Kidney epithelial cell (primary cell): ENCODE measurements around the gene TPH2. TPM values are rescaled to one million over a fixed set of nuclear protein-coding genes. Genes with fewer than 3 reads are reported as not detected.

ENCODE experiments used
- DNase-seq: peaks from one replicate; pipeline ENCODE4 v3.0.0-alpha.2; 2010; ENCODE audit warnings: low read depth
- H3K27me3 ChIP-seq: 2 replicates; pipeline ENCODE4 v1.6.0; 2011; ENCODE audit warnings: low read length; ENCODE audit not compliant: control insufficient read depth, insufficient read depth
- H3K36me3 ChIP-seq: 2 replicates; pipeline ENCODE4 v1.5.1; 2011; ENCODE audit warnings: low read length; ENCODE audit not compliant: control insufficient read depth, insufficient read depth
- H3K4me3 ChIP-seq: 2 replicates; pipeline ENCODE4 v1.5.1; 2011; ENCODE audit warnings: low read depth, mild to moderate bottlenecking, control low read depth, low read length
- total RNA-seq: library from RNA; depleted of rRNA; stranded (reverse); fragments of >200 nt; gene quantifications from 2 replicates; pipeline ENCODE4 v1.2.3, GENCODE V29; 2015
- TF ChIP-seq, protein P1 (sequence below): IDR thresholded peaks from 2 replicates; pipeline ENCODE4 v1.5.1; 2011; ENCODE audit warnings: mild to moderate bottlenecking, moderate library complexity, low read length, control low read depth, inconsistent platforms; ENCODE audit not compliant: insufficient read depth, poor library complexity, severe bottlenecking

The TPH2 gene
- total RNA-seq, 1 donor from 2014 or later, result not detected

DNA sequence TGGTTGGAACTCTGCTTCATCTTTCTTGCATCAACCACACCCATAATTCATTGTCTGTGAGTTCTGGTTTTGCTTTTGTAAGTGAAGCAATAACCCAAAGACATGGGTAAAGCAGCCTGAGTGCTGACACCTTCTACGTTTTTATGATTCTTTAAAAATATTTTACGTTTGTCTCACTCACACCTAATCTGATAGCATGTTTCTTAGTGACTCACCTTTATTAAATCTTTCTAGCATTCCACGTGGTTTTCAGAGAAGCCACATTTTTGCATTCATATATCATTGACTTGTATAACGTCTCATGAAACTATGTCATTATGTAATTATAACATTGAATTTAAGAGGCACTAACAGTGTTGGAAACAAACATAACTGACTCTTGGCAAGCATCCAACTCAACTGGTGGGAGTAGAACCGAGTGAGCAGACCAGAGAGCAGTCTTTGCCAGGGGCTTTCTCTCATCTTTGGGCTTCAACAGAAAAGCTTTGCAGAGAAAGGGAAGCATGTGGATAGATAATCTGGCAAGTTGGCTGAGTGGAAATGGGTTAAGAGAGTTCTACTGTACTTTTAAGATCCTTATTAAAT lies 118.8 kb downstream of the TPH2 start:
- no peaks in the 10 kb centered on the region for H3K36me3 ChIP-seq
- no peak overlapping the region for H3K4me3 ChIP-seq
- TF ChIP-seq, protein P1, sequence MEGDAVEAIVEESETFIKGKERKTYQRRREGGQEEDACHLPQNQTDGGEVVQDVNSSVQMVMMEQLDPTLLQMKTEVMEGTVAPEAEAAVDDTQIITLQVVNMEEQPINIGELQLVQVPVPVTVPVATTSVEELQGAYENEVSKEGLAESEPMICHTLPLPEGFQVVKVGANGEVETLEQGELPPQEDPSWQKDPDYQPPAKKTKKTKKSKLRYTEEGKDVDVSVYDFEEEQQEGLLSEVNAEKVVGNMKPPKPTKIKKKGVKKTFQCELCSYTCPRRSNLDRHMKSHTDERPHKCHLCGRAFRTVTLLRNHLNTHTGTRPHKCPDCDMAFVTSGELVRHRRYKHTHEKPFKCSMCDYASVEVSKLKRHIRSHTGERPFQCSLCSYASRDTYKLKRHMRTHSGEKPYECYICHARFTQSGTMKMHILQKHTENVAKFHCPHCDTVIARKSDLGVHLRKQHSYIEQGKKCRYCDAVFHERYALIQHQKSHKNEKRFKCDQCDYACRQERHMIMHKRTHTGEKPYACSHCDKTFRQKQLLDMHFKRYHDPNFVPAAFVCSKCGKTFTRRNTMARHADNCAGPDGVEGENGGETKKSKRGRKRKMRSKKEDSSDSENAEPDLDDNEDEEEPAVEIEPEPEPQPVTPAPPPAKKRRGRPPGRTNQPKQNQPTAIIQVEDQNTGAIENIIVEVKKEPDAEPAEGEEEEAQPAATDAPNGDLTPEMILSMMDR, result no peak
- DNase-seq, result no peak
- no peaks in the 10 kb centered on the region for H3K27me3 ChIP-seq

DNA sequence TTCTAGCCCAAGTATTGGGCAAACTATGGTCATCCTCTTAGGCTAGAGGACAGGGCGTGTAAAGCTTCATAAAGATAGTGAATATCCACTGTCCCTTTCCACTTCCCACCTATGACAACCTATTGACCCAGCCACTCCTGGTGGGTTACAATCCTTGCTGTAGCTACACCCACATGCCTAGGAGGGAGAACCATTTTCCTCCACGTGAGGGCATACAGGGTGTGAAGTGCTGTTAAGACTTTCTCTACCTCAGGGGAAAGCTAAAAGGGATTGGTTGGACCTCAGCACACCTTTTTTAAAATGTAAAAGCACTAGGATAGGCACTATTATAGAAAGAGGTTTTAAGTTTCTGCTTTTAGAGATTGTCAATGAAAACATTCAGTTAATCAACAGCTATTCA lies 124.4 kb downstream of the TPH2 start:
- Histone ChIP-seq H3K36me3 (no peaks in the 10 kb centered on the region), H3K27me3 (no peaks in the 10 kb centered on the region), H3K4me3 (no peak overlapping the region)
- TF ChIP-seq, protein P1, result no peak
- no peak for DNase-seq

DNA sequence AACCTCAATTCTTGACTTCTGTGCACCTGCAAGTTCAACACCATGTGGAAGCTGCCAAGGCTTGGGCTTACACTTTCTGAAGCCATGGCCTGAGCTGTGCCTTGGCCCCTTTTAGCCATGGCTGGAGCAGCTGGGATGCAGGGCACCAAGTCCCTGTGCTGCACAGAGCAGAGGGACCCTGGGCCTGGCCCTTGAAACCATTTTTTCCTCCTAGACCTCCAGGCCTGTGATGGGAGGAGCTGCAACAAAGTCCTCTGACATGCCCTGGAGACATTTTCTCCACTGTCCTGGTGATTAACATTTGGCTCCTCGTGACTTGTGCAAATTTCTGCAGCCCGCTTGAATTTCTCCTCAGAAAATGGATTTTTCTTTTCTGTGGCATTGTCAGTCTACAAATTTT lies 132.4 kb downstream of the TPH2 start:
- no peak for DNase-seq
- no peak overlapping the region for H3K4me3 ChIP-seq
- H3K27me3 ChIP-seq, result no peaks in the 10 kb centered on the region
- TF ChIP-seq, protein P1, result no peak
- H3K36me3 ChIP-seq, result no peaks in the 10 kb centered on the region

DNA sequence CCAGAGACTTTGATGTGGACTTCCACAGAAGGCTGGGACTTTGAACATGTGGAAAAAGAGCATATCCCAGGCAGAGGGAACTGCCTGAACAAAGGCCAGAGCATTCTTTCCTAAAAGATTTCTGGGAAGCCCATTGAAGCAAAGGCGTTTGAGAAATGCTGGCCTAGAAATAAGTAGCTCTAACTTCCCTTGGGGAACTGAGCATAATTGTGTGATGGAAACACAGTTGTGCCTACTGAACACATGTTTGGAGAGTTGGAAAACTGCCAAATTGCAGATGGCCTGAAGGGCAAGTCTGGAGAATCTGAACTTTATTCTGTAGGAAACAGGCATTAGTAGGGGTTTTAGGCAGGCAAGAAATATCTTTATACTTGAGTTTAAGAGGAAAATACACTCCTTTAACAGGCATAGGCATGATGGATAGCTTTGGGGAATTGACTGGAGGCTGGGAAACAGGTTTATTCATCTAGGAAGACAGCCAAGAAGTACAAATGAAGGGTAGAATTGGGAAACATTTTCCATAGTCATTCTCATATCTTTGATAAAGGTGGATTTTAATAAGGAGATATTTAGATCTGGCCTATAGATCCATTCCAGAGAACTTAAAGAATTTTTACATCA lies 134.1 kb downstream of the TPH2 start:
- Histone ChIP-seq H3K4me3 (no peak overlapping the region), H3K36me3 (no peaks in the 10 kb centered on the region), H3K27me3 (no peaks in the 10 kb centered on the region)
- TF ChIP-seq, protein P1, result no peak
- DNase-seq, result no peak

DNA sequence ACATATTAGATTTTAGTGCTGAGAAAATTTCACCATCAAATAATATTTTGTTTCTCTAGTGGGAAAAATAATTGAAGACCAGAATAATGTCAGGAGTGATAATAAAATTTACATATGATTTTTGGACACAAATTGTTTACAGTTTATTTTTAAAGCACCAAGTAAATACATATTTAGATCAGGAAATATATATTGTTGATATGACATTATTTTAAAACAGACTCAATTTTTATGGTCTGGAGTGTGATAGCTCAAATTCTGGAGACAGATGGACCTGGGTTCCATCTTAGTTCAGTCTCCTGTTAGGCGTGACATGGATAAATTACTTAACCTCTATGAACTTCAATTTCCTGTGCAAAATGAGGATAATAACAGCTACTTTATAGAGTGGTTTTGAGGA lies 135.4 kb downstream of the TPH2 start:
- Histone ChIP-seq H3K4me3 (no peak overlapping the region), H3K27me3 (no peaks in the 10 kb centered on the region), H3K36me3 (no peaks in the 10 kb centered on the region)
- DNase-seq, result no peak
- TF ChIP-seq, protein P1, result no peak

DNA sequence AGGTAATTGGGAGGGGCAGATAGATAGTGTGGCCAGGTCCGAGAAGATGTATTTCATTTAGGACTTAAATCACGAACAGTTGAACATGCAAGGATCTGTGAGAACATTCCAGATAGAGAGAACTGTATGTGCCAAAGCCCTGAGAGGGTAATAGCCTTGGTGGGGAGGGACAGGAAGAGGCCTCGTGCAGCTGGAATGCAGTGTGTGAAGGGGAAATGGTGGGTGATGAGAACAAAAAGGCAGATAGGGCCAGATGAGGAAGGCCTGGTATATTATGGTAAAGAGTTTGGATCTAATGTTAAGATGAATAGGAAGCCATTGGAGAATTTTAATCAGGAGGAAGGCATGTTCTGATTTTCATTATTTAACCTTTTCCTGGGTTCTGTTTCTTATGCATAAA lies 136.3 kb downstream of the TPH2 start:
- H3K36me3 ChIP-seq, result no peaks in the 10 kb centered on the region
- H3K4me3 ChIP-seq, result no peak overlapping the region
- TF ChIP-seq, protein P1, result no peak
- no peak for DNase-seq
- no peaks in the 10 kb centered on the region for H3K27me3 ChIP-seq
